Brain microvascular endothelial cell (primary cell): ENCODE results near the gene AKT2.

ENCODE experiments used
- DNase-seq: peaks from one replicate; pipeline ENCODE4 v3.0.0-alpha.2; 2020
- H3K27ac ChIP-seq: fragments of 250-450 bp; sonication (Bioruptor Pico); 2 replicates; pipeline ENCODE4 v1.5.1; 2020; ENCODE audit warnings: mild to moderate bottlenecking, moderate library complexity
- H3K27me3 ChIP-seq: fragments of 250-450 bp; sonication (Bioruptor Pico); replicated peaks from 2 replicates; pipeline ENCODE4 v1.5.1; 2020; ENCODE audit warnings: mild to moderate bottlenecking
- H3K36me3 ChIP-seq: fragments of 250-450 bp; sonication (Bioruptor Pico); replicated peaks from 2 replicates; pipeline ENCODE4 v1.5.1; 2020; ENCODE audit warnings: mild to moderate bottlenecking
- H3K4me3 ChIP-seq: 2 replicates; pipeline ENCODE4 v1.5.1; 2011; ENCODE audit warnings: low read depth, mild to moderate bottlenecking, control low read depth, low read length, moderate library complexity
- CTCF ChIP-seq: IDR thresholded peaks from 2 replicates; pipeline ENCODE4 v1.5.1; 2011; ENCODE audit warnings: low read depth, mild to moderate bottlenecking, moderate library complexity, low read length, control low read depth, inconsistent platforms; ENCODE audit errors: missing control alignments
- in situ Hi-C: cut with HindIII; loops from 2 replicates; pipeline ENCODE4 v1.10.0; 2017; ENCODE audit warnings: low sequenced_read_pairs, low pct_ligation_motif_present

AKT2 gene

DNA sequence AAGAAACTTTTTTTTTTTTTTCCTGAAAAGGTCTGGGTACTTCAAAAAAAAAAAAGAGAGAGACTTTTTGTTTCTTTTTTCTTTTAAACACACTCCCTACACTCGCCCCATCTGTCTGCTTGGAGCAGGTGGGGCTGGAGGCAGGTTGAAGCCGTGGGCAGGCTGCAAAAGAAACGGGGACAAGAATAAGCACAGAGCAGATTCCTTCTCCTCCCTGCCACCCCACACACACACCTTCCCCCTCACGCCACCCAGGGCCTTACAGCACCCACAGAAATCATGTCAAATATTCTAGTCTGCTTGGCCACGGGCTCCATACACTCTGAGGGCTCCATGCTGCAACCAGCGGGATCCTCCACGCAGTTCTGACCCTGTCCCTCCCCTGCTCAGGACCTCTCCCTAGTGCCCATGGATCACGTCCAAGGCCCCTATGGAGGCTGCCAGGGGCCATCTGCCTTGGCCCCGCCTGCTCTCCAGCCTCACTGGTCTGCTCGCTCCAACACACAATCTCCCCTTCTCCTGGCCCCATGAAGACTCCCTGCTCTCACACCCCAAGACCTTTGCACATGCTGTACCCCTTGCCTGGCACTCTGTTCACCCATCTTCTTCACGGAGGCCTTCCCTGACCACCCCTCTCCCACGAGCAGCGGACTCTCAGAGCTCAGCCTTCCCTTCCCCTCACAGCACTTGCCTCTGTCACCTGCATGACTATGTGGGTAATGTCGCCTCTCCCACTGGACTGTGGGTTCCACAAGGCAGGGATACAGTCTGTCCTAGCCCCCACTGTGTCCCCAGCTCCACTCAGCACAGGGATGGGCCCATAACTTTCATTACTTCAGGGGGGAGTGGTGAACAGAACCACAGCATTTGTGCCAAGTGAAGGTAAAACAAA lies 11.4 kb downstream of the AKT2 start:
- no peak for DNase-seq
- Histone ChIP-seq H3K36me3 (no peaks in the 10 kb centered on the region), H3K27ac (no peak overlapping the region), H3K27me3 (no peaks in the 10 kb centered on the region), H3K4me3 (no peak overlapping the region)
- no peak for TF ChIP-seq CTCF
- in situ Hi-C loops, result no loop called here

GRCh38 chr19:40272261-40272660 lies 12.9 kb downstream of the AKT2 start:
- H3K27me3 ChIP-seq, result no peaks in the 10 kb centered on the region
- no peak for DNase-seq
- TF ChIP-seq CTCF, result no peak
- in situ Hi-C loops, result no loop called here
- H3K4me3 ChIP-seq, result no peak overlapping the region
- H3K27ac ChIP-seq, result no peak overlapping the region
- H3K36me3 ChIP-seq, result peaks cover 2% of the 10 kb centered on the region

- H3K4me3 ChIP-seq, result no peak overlapping the region
- peaks cover 2% of the 10 kb centered on the region for H3K36me3 ChIP-seq
- in situ Hi-C loops, result no loop called here
- no peaks in the 10 kb centered on the region for H3K27me3 ChIP-seq
- no peak for TF ChIP-seq CTCF
- H3K27ac ChIP-seq, result no peak overlapping the region
- DNase-seq, result no peak
Observed at GRCh38 chr19:40271706-40272105, 13.4 kb downstream of the AKT2 start.

- no peak for TF ChIP-seq CTCF
- in situ Hi-C loops, result no loop called here
- Histone ChIP-seq H3K4me3 (no peak overlapping the region), H3K36me3 (peaks cover 2% of the 10 kb centered on the region), H3K27me3 (no peaks in the 10 kb centered on the region), H3K27ac (no peak overlapping the region)
- DNase-seq, result no peak
Observed at GRCh38 chr19:40270362-40271089, 14.6 kb downstream of the AKT2 start.

- DNase-seq, result no peak
- in situ Hi-C loops, result no loop called here
- Histone ChIP-seq H3K4me3 (no peak overlapping the region), H3K27me3 (no peaks in the 10 kb centered on the region), H3K27ac (no peak overlapping the region), H3K36me3 (peaks cover 4% of the 10 kb centered on the region)
- TF ChIP-seq CTCF, result no peak
Observed at GRCh38 chr19:40269216-40269940, 15.8 kb downstream of the AKT2 start.
